Measurements from ENCODE around the gene ELMO1.
A peak's percentile ranks its signal among the peaks of the same experiment; 100 is the strongest.

ELMO1 gene

DNA sequence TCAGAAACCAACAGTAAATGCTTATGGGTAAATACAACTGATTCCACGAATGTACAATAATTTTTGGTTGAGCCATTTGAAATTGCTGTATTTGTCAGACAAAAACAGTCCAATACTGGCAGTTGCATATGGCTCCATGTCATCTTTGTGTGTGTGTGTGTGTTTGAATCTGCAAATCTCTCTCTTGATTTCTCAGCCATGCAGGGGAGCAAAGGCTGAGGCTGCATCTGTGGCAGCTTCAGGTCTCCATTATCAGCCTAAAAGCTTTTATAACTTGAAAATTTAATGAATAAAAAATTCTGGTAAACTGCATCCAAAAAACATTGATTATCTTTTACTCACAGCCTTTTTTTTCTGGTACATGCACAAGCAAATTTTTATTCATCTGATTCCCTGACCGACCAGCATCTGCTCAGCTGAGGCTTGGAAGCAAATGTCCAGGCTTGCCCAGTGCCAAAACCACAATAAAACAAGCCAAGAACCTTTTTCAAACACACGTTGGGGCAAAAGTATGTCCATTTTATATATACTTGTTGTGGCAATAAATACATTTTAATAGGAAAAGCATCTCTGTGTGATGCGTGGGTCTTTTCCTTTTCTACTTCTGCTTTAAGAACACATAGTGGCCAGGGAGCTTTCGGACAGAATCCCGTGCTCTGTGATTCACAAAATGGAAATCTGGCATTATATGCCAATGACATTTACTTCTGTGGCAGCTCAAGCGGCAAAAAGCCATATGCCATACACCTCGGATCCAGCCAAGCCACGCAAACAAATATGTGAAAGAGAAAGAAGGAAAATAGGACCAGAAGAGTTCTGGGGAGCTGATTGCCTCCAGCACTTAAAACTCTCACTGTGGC lies 448.8 kb downstream of the ELMO1 start:
- ChIA-PET CTCF (no interaction called here), POLR2A (no interaction called here)
- no peak for DNase-seq (ENCODE audit: extremely low spot score)
- no peak for TF ChIP-seq TARDBP (IDR thresholded peaks at IDR 0.05)
- TF ChIP-seq, protein P1, sequence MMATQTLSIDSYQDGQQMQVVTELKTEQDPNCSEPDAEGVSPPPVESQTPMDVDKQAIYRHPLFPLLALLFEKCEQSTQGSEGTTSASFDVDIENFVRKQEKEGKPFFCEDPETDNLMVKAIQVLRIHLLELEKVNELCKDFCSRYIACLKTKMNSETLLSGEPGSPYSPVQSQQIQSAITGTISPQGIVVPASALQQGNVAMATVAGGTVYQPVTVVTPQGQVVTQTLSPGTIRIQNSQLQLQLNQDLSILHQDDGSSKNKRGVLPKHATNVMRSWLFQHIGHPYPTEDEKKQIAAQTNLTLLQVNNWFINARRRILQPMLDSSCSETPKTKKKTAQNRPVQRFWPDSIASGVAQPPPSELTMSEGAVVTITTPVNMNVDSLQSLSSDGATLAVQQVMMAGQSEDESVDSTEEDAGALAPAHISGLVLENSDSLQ (IDR thresholded peaks at IDR 0.05) = no peak
- no peak for TF ChIP-seq LEF1 (IDR thresholded peaks at IDR 0.05; ENCODE audit: borderline replicate concordance)
- no peak for TF ChIP-seq ELF4 (IDR thresholded peaks at IDR 0.05)
- TF ChIP-seq FOXM1 (IDR thresholded peaks at IDR 0.05; ENCODE audit: borderline replicate concordance) = no peak
- TF ChIP-seq CTBP1 (IDR thresholded peaks at IDR 0.05; ENCODE audit: borderline replicate concordance) = no peak
- no peak for TF ChIP-seq HDGF (IDR thresholded peaks at IDR 0.05; ENCODE audit: borderline replicate concordance)
- TF ChIP-seq SUZ12 (IDR thresholded peaks at IDR 0.05) = no peak

DNA sequence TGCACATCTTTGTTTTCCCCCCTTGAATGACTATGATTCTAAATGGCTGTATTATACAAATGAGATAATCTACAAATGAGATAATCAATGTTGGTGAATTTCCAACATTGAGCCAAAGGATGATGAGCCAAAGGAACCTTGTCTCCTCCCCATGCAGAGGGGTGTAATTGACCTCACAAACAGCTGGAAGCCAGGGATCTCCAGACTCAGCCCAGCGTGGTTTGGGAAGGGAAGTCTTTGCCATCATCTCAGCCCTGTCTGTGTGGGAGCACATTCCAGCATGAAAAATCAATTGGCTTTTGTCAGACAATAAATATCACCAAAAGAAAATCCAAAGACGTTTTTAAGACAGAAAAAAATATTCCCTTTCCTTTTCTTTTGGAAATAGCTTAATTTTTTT lies 452.9 kb downstream of the ELMO1 start:
- TF ChIP-seq FOXM1 (IDR thresholded peaks at IDR 0.05; ENCODE audit: borderline replicate concordance) (no peak), SUZ12 (IDR thresholded peaks at IDR 0.05) (no peak), NFRKB (IDR thresholded peaks at IDR 0.05) (no peak), ARNT (IDR thresholded peaks at IDR 0.05) (no peak), SP1 (IDR thresholded peaks at IDR 0.05) (no peak), ELF4 (IDR thresholded peaks at IDR 0.05) (no peak), ZNF384 (IDR thresholded peaks at IDR 0.05) (no peak), BHLHE40 (IDR thresholded peaks at IDR 0.05; ENCODE audit: borderline replicate concordance) (no peak), TARDBP (IDR thresholded peaks at IDR 0.05) (no peak), L3MBTL2 (conservative IDR thresholded peaks at IDR 0.05) (no peak), FOXA1 (IDR thresholded peaks at IDR 0.05) (no peak), CTBP1 (IDR thresholded peaks at IDR 0.05; ENCODE audit: borderline replicate concordance) (no peak), LEF1 (IDR thresholded peaks at IDR 0.05; ENCODE audit: borderline replicate concordance) (no peak), HDGF (IDR thresholded peaks at IDR 0.05; ENCODE audit: borderline replicate concordance) (no peak), FOXK2 (IDR thresholded peaks at IDR 0.05) (no peak)
- TF ChIP-seq, protein P1 (IDR thresholded peaks at IDR 0.05) = no peak
- ChIA-PET CTCF (interaction anchor here (1.0 to 1.2 kb wide), 2 partner anchors 8 to 186 kb away, joined by 3 to 4 read pairs; no protein-coding TSS in a partner anchor), POLR2A (no interaction called here)
- DNase-seq (ENCODE audit: extremely low spot score) = no peak

DNA sequence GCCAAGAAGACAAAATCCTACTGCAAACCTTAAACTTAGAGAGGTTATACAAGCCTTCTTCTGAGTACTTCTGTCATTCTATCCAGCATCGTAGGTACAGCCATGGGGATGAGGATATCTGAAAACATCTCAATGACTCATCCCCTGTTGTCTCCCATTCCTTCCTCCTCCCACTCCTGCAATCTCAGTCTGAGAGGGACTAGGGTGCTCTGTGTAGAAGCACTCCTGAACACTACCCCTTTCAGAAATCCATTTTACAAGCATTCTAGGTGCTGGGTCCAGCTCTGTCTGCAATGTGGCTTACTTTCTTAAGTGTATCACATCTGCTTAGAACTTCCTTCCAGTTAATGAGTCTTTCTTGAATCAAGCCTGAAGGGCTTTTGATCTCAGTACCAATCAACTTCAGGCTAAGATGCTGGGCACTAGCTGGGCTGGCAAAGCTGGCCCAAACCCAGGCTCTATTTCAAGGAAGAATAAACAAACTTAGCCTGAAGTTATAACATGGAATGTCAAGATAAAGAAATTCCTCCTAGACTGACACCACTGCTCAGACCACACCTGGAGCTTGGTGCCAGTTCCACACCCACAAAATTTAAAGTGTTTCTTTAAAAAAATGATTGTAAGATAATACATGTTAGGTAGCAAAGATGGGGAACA lies 454.1 kb downstream of the ELMO1 start:
- TF ChIP-seq TARDBP (IDR thresholded peaks at IDR 0.05) (no peak), ARNT (IDR thresholded peaks at IDR 0.05) (no peak), BHLHE40 (IDR thresholded peaks at IDR 0.05; ENCODE audit: borderline replicate concordance) (no peak), SP1 (IDR thresholded peaks at IDR 0.05) (no peak), CTBP1 (IDR thresholded peaks at IDR 0.05; ENCODE audit: borderline replicate concordance) (no peak), FOXK2 (IDR thresholded peaks at IDR 0.05) (no peak), ZNF384 (IDR thresholded peaks at IDR 0.05) (no peak), L3MBTL2 (conservative IDR thresholded peaks at IDR 0.05) (no peak), NFRKB (IDR thresholded peaks at IDR 0.05) (no peak), FOXA1 (IDR thresholded peaks at IDR 0.05) (no peak), FOXM1 (IDR thresholded peaks at IDR 0.05; ENCODE audit: borderline replicate concordance) (no peak), ELF4 (IDR thresholded peaks at IDR 0.05) (no peak), SUZ12 (IDR thresholded peaks at IDR 0.05) (no peak), LEF1 (IDR thresholded peaks at IDR 0.05; ENCODE audit: borderline replicate concordance) (no peak), HDGF (IDR thresholded peaks at IDR 0.05; ENCODE audit: borderline replicate concordance) (no peak)
- TF ChIP-seq, protein P1 (IDR thresholded peaks at IDR 0.05) = no peak
- ChIA-PET POLR2A (no interaction called here), CTCF (interaction anchor here (1.1 kb wide), 1 partner anchor 204 kb away, joined by 3 read pairs; no protein-coding TSS in a partner anchor)
- DNase-seq (ENCODE audit: extremely low spot score) = no peak

DNA sequence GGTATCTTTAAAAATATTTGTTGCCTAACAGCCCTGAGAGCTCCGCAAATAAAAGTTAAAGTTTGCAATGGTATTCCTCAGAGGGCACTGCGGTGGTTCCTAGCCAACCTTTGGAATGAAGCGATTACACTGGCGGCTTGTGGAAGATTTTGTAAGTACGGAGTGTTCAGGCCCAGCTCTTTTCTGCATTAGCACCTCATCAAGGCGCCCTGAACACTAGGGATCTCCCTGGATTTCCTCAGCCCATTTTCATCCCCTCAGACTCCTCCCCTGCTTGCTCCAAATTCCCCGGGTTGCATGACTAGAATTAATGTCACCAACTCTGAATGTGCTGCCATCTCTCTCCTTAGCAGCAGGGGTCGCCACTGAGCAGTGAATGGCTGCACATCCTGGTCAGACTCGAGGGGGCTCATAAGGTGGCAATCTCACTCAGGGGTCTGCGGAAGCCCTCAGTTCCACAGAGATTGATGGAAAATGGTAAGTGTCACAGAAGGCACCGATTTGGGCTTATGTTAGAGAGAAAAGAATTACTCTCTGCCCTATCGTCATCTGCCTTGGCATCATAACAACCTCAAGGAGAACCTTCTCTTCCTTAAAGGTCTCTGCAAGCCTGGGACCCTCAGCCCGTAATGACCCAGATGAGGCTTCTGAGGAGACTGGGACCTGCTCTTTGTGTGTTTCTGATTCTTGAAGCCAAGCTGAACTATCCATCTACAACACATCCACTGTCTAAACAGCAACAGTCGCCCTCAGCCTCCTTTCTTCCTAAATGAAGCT lies 461.5 kb downstream of the ELMO1 start:
- peak; percentile 83 for DNase-seq (ENCODE audit: extremely low spot score)
- TF ChIP-seq CTBP1 (IDR thresholded peaks at IDR 0.05; ENCODE audit: borderline replicate concordance) (no peak), SP1 (IDR thresholded peaks at IDR 0.05) (no peak), SUZ12 (IDR thresholded peaks at IDR 0.05) (no peak), ZNF384 (IDR thresholded peaks at IDR 0.05) (no peak), BHLHE40 (IDR thresholded peaks at IDR 0.05; ENCODE audit: borderline replicate concordance) (no peak), LEF1 (IDR thresholded peaks at IDR 0.05; ENCODE audit: borderline replicate concordance) (no peak), TARDBP (IDR thresholded peaks at IDR 0.05) (no peak), L3MBTL2 (conservative IDR thresholded peaks at IDR 0.05) (no peak), ARNT (IDR thresholded peaks at IDR 0.05) (no peak), ELF4 (IDR thresholded peaks at IDR 0.05) (no peak), HDGF (IDR thresholded peaks at IDR 0.05; ENCODE audit: borderline replicate concordance) (no peak)
- TF ChIP-seq, protein P1 (IDR thresholded peaks at IDR 0.05) = no peak
- POLR2A ChIA-PET = no interaction called here
- CTCF ChIA-PET = interaction anchor here (0.6 to 4.3 kb wide), 13 partner anchors 9 to 505 kb away, joined by 3 to 23 read pairs (median 4); no protein-coding TSS in a partner anchor
